GM12878 (cell line): ENCODE measurements around the gene LRP8. TPM values are rescaled to one million over a fixed set of nuclear protein-coding genes. Genes with fewer than 3 reads are reported as not detected.

Experiments
- ATAC-seq: fragments of 200-7000 bp; cut with Tn5 transposase; 3 replicates; pipeline ENCODE4 v1.9.1; 2020; ENCODE audit warnings: mild to moderate bottlenecking, moderate library complexity
- BruUV-seq: library from RNA; stranded (reverse); fragments of 400-500 nt; replicated peaks from 2 replicates; lab custom pipeline; 2021; lab: Mats Ljungman, UMichigan
- CTCF ChIA-PET: fragments of 300-600 bp; sonication (Branson Sonifier 250); formaldehyde crosslinking; extraction: SDS; loops from one replicate; lab custom pipeline; 2021; ENCODE audit warnings: inconsistent platforms; lab: Yijun Ruan, JAX
- POLR2A ChIA-PET: fragments of 350-600 bp; formaldehyde crosslinking; extraction: SDS; loops from one replicate; lab custom pipeline; 2021; ENCODE audit warnings: inconsistent platforms; lab: Charles Lee
- RAD21 ChIA-PET: fragments of 300-600 bp; sonication (Branson Sonifier 250); formaldehyde crosslinking; loops from one replicate; lab custom pipeline; 2023; ENCODE audit warnings: antibody characterized with exemption; ENCODE audit not compliant: unreplicated experiment; lab: Charles Lee
- SMC1A ChIA-PET: fragments of 300-600 bp; sonication (Branson Sonifier 250); formaldehyde crosslinking; loops from one replicate; lab custom pipeline; 2023; ENCODE audit not compliant: unreplicated experiment, uncharacterized antibody; lab: Charles Lee
- DNase-seq: peaks from one replicate; pipeline ENCODE4 v3.0.0-alpha.2; 2011; ENCODE audit warnings: low read depth, low spot score
- FAIRE-seq: peaks from 3 replicates; lab custom pipeline; 2011; peaks lifted over from hg19 to GRCh38; lab: Jason Lieb, UNC
- H2AFZ ChIP-seq: 2 replicates; pipeline ENCODE4 v1.6.0; 2011; ENCODE audit warnings: low read depth, low read length, control low read depth; ENCODE audit not compliant: control insufficient read depth
- H3K27ac ChIP-seq: 2 replicates; pipeline ENCODE4 v1.5.1; 2011; ENCODE audit warnings: control low read depth; ENCODE audit not compliant: control insufficient read depth, insufficient read depth
- H3K27me3 ChIP-seq, 2 experiments: replicated peaks in 1 of 2; 2 replicates each; pipeline versions ENCODE4 v1.6.0 to v1.6.1; 2011; ENCODE audit warnings: low read length in 1 of 2; ENCODE audit not compliant: control insufficient read depth in 2 of 2, insufficient read depth in 2 of 2
- H3K36me3 ChIP-seq, 2 experiments: 2 replicates each; pipeline ENCODE4 v1.5.1; 2011; ENCODE audit warnings: low read length in 1 of 2; ENCODE audit not compliant: control insufficient read depth in 2 of 2, insufficient read depth in 2 of 2
- H3K4me1 ChIP-seq: 2 replicates; pipeline ENCODE4 v1.6.1; 2011; ENCODE audit warnings: mild to moderate bottlenecking, low read length, moderate library complexity, mixed read lengths; ENCODE audit not compliant: control insufficient read depth, insufficient read depth
- H3K4me2 ChIP-seq: 2 replicates; pipeline ENCODE4 v1.6.0; 2011; ENCODE audit warnings: control low read depth; ENCODE audit not compliant: control insufficient read depth, insufficient read depth
- H3K4me3 ChIP-seq: fragments of 200-600 bp; sonication (generic); 2 replicates; pipeline ENCODE4 v1.5.1; 2016
- H3K79me2 ChIP-seq: 2 replicates; pipeline ENCODE4 v1.6.0; 2011; ENCODE audit warnings: low read length; ENCODE audit not compliant: control insufficient read depth, insufficient read depth
- H3K9ac ChIP-seq: 2 replicates; pipeline ENCODE4 v1.8.0; 2011; ENCODE audit warnings: low read length, control low read depth, mixed read lengths; ENCODE audit not compliant: control insufficient read depth, insufficient read depth
- H3K9me3 ChIP-seq: replicated peaks from 3 replicates; pipeline ENCODE4 v1.5.1; 2011; ENCODE audit warnings: mild to moderate bottlenecking, low read length; ENCODE audit not compliant: control insufficient read depth, insufficient read depth
- H4K20me1 ChIP-seq: 2 replicates; pipeline ENCODE4 v1.6.0; 2011; ENCODE audit not compliant: control insufficient read depth, insufficient read depth
- CHD2 ChIP-seq: IDR thresholded peaks from 2 replicates; pipeline ENCODE4 v1.6.1; 2011; ENCODE audit warnings: low read depth, low read length, improper control_type of control experiment, borderline replicate concordance
- ELK1 ChIP-seq: IDR thresholded peaks from 2 replicates; pipeline ENCODE4 v1.6.1; 2012; ENCODE audit warnings: low read depth, low read length, improper control_type of control experiment
- ETV6 ChIP-seq, 2 experiments: fragments of 450-650 bp in 1 of 2; IDR thresholded peaks in 1 of 2; conservative IDR thresholded peaks in 1 of 2; 2 replicates each; pipeline ENCODE4 v1.6.1; 2014; ENCODE audit warnings: antibody characterized with exemption in 1 of 2, borderline replicate concordance in 1 of 2, low read depth in 1 of 2, mild to moderate bottlenecking in 1 of 2, moderate library complexity in 1 of 2
- EZH2 ChIP-seq: IDR thresholded peaks from 2 replicates; pipeline ENCODE4 v1.6.1; 2012; ENCODE audit warnings: low read depth, mild to moderate bottlenecking, control low read depth, inconsistent platforms, low read length, borderline replicate concordance; ENCODE audit not compliant: control insufficient read depth
- HDGF ChIP-seq: fragments of 450-650 bp; IDR thresholded peaks from 2 replicates; pipeline ENCODE4 v1.6.1; 2016; ENCODE audit warnings: antibody characterized with exemption
- IKZF1 ChIP-seq: fragments of 450-650 bp; conservative IDR thresholded peaks from 2 replicates; pipeline ENCODE4 v1.6.1; 2017; ENCODE audit warnings: antibody characterized with exemption, mild to moderate bottlenecking
- IRF4 ChIP-seq: IDR thresholded peaks from 2 replicates; pipeline ENCODE4 v1.6.1; 2011; ENCODE audit warnings: low read depth, low read length
- JUNB ChIP-seq: IDR thresholded peaks from 2 replicates; pipeline ENCODE4 v1.6.1; 2016; ENCODE audit warnings: antibody characterized with exemption, mild to moderate bottlenecking
- MAX ChIP-seq: IDR thresholded peaks from 2 replicates; pipeline ENCODE4 v1.6.1; 2012; ENCODE audit warnings: low read depth, low read length, improper control_type of control experiment
- NBN ChIP-seq: fragments of 450-650 bp; IDR thresholded peaks from 2 replicates; pipeline ENCODE4 v1.6.1; 2016
- PBX3 ChIP-seq: IDR thresholded peaks from 2 replicates; pipeline ENCODE4 v1.6.1; 2011; ENCODE audit warnings: mild to moderate bottlenecking, low read depth, low read length, moderate library complexity; ENCODE audit not compliant: insufficient replicate concordance
- POLR2A ChIP-seq: IDR thresholded peaks from 2 replicates; pipeline ENCODE4 v1.6.1; 2011; ENCODE audit warnings: low read depth, mild to moderate bottlenecking, low read length
- RCOR1 ChIP-seq: conservative IDR thresholded peaks from 2 replicates; pipeline ENCODE4 v1.6.1; 2012; ENCODE audit warnings: low read depth, low read length, improper control_type of control experiment
- SIX5 ChIP-seq: IDR thresholded peaks from 2 replicates; pipeline ENCODE4 v1.6.1; 2011; ENCODE audit warnings: mild to moderate bottlenecking, low read depth, low read length, moderate library complexity; ENCODE audit not compliant: severe bottlenecking
- SMAD1 ChIP-seq: fragments of 450-650 bp; IDR thresholded peaks from 2 replicates; pipeline ENCODE4 v1.6.1; 2018; ENCODE audit warnings: mild to moderate bottlenecking, low read depth; ENCODE audit not compliant: partially characterized antibody
- SMARCA5 ChIP-seq: fragments of 450-650 bp; IDR thresholded peaks from 2 replicates; pipeline ENCODE4 v1.6.1; 2017; ENCODE audit warnings: mild to moderate bottlenecking
- SMC3 ChIP-seq: IDR thresholded peaks from 2 replicates; pipeline ENCODE4 v1.6.1; 2011; ENCODE audit warnings: low read length, improper control_type of control experiment, borderline replicate concordance
- SPI1 ChIP-seq: IDR thresholded peaks from 2 replicates; pipeline ENCODE4 v1.6.1; 2011; ENCODE audit warnings: low read depth, mild to moderate bottlenecking, low read length, moderate library complexity, borderline replicate concordance; ENCODE audit not compliant: insufficient read depth
- TAF1 ChIP-seq: IDR thresholded peaks from 2 replicates; pipeline ENCODE4 v1.6.1; 2011; ENCODE audit warnings: mild to moderate bottlenecking, low read depth, low read length, borderline replicate concordance
- TCF12 ChIP-seq: IDR thresholded peaks from 2 replicates; pipeline ENCODE4 v1.6.1; 2011; ENCODE audit warnings: low read depth, mild to moderate bottlenecking, low read length
- WGBS: methylation state at CpG from one replicate; pipeline ENCODE4 v1.1.6; 2016; ENCODE audit warnings: low lambda C conversion rate; ENCODE audit not compliant: insufficient replicate concordance, insufficient coverage; ENCODE audit errors: missing lambda C conversion rate; 5-methylcytosine and 5-hydroxymethylcytosine counted together
- in situ Hi-C: fragments of 300-500 bp; cut with MboI; formaldehyde crosslinking; loops from 9 replicates; pipeline ENCODE4 v1.14.3; 2018; ENCODE audit warnings: mixed read lengths
- intact Hi-C: fragments of 100-400 bp; cut with micrococcal nuclease; formaldehyde crosslinking; loops from one replicate; pipeline ENCODE4 v1.14.2; 2022; ENCODE audit not compliant: unreplicated experiment
- polyA plus RNA-seq, 11 experiments: library from polyadenylated mRNA; depleted of rRNA in 4 of 11; unstranded in 6 of 11; stranded (reverse) in 5 of 11; fragments of >200 nt; fragmentation: Nextera tagmentation in 4 of 11; fragmentation: Illumina TruSeq in 1 of 11; extraction: Ambion mirVana in 4 of 11; extraction: Trizol in 1 of 11; gene quantifications; 1 replicate in 1 of 11; 2 replicates in 10 of 11; pipeline versions ENCODE4 v1.2.1 to v1.2.3, GENCODE V29; 2011 to 2016; ENCODE audit warnings: inconsistent platforms in 2 of 11, missing spikeins in 2 of 11, low read depth in 1 of 11
- total RNA-seq, 4 experiments: library from RNA; depleted of rRNA in 3 of 4; stranded (reverse); fragments of >200 nt in 3 of 4; fragmentation: Illumina TruSeq in 1 of 4; extraction: Trizol in 1 of 4; gene quantifications; 2 replicates each; pipeline versions ENCODE4 v1.2.1 to v1.2.3, GENCODE V29; 2013 to 2021

Gene LRP8
- total and polyA plus RNA-seq, 10 of the 15 experiments (the other 5 are each of a cell fraction or from before 2014, with no cell fraction given) = 2.8 to 40.5 (median 22.3) TPM

- RAD21 ChIA-PET = interaction anchor here (0.5 to 2.1 kb wide), 13 partner anchors 11 to 89 kb away, joined by 3 to 12 read pairs (median 4); no protein-coding TSS in a partner anchor
- ATAC-seq (peak; percentile 96), DNase-seq (peak; percentile 64), FAIRE-seq (peak; percentile 92)
- SMC1A ChIA-PET = interaction anchor here (0.8 to 2.0 kb wide), 17 partner anchors 9 to 147 kb away, joined by 3 to 10 read pairs (median 4); partner anchors contain the start of gene CZIB
- Histone ChIP-seq H3K4me2 (peak overlapping the region; percentile 78), H3K36me3 (no peaks in the 10 kb centered on the region), H3K4me3 (peak overlapping the region; percentile 66), H3K4me1 (peaks cover 8% of the 10 kb centered on the region), H2AFZ (peak overlapping the region; percentile 92), H4K20me1 (no peaks in the 10 kb centered on the region), H3K27me3 (no peaks in the 10 kb centered on the region), H3K79me2 (no peaks in the 10 kb centered on the region), H3K9ac (peak overlapping the region; percentile 62), H3K27ac (peak overlapping the region; percentile 53), H3K9me3 (no peaks in the 10 kb centered on the region)
- POLR2A ChIA-PET = interaction anchor here (0.7 to 2.3 kb wide), 8 partner anchors 9 to 76 kb away, joined by 3 to 10 read pairs (median 4); no protein-coding TSS in a partner anchor
- WGBS = 4% methylated on average over 7 of the region's 7 CpGs
- CTCF ChIA-PET = interaction anchor here (0.8 to 3.4 kb wide), 12 partner anchors 9 to 89 kb away, joined by 3 to 20 read pairs (median 4); no protein-coding TSS in a partner anchor
- in situ Hi-C loops (no loop called here), intact Hi-C loops (no loop called here)
- BruUV-seq = TSS peak; percentile 73
- TF ChIP-seq HDGF (peak; percentile 92), JUNB (peak; percentile 21; the same call in 1 of the 2 replicates), MAX (0 out of 2 replicates have a peak, but pooled peaks have one; percentile 18), PBX3 (no peak), TCF12 (peak; percentile 77; the same call in 1 of the 2 replicates), POLR2A (peak; percentile 54; the same call in 1 of the 2 replicates), IRF4 (0 out of 2 replicates have a peak, but pooled peaks have one; percentile 11), SMARCA5 (0 out of 2 replicates have a peak, but pooled peaks have one; percentile 96), TAF1 (peak; percentile 26; the same call in 1 of the 2 replicates), SMC3 (0 out of 2 replicates have a peak, but pooled peaks have one; percentile 6), ETV6 (conservative IDR thresholded peaks at IDR 0.05 in 1 of 2, IDR thresholded peaks at IDR 0.05 in 1 of 2; ENCODE audit: borderline replicate concordance in 1 of 2, low read depth in 1 of 2) (no peak), NBN (peak; percentile 56; the same call in 1 of the 2 replicates), SIX5 (no peak), EZH2 (no peak), SPI1 (peak; percentile 90), SMAD1 (peak; percentile 21), RCOR1 (peak; percentile 92), IKZF1 (peak; percentile 4; the same call in 1 of the 2 replicates), ELK1 (0 out of 2 replicates have a peak, but pooled peaks have one; percentile 44), CHD2 (0 out of 2 replicates have a peak, but pooled peaks have one; percentile 40)
Measured at GRCh38 chr1:53367503-53368313, 39.8 kb upstream of the LRP8 start.
